B cell (primary cell): Measurements from ENCODE around the gene FAM210B. TPM values are rescaled to one million over a fixed set of nuclear protein-coding genes. Genes with fewer than 3 reads are reported as not detected.
"Not testable (repeated sequence)": the region's sequence is repeated elsewhere in the genome, so short reads cannot be mapped to it uniquely, and the experiment has no call there.

ENCODE experiments used
- ATAC-seq: fragments of 200-7000 bp; cut with Tn5 transposase; one replicate; pipeline ENCODE4 v1.10.0; 2021; ENCODE audit warnings: low read depth, mild to moderate bottlenecking, moderate number of reproducible peaks, moderate library complexity
- CTCF ChIA-PET: fragments of 350-600 bp; sonication (Branson Sonifier 250); formaldehyde crosslinking; loops from one replicate; lab custom pipeline; 2021; ENCODE audit warnings: antibody characterized with exemption, inconsistent platforms; lab: Charles Lee
- POLR2A ChIA-PET: fragments of 350-600 bp; sonication (Branson Sonifier 250); formaldehyde crosslinking; loops from one replicate; lab custom pipeline; 2021; ENCODE audit warnings: antibody characterized with exemption; lab: Charles Lee
- DNase-seq: peaks from one replicate; pipeline ENCODE4 v3.0.0; 2013
- H2AFZ ChIP-seq: 2 replicates; pipeline ENCODE4 v1.6.1; 2012; ENCODE audit warnings: mild to moderate bottlenecking, low read depth, low read length; ENCODE audit not compliant: insufficient read depth, poor library complexity, severe bottlenecking
- H3K27ac ChIP-seq, 2 donors: 1 replicate in 1 of 2; 2 replicates in 1 of 2; pipeline ENCODE4 v1.5.1; 2012 to 2013; ENCODE audit warnings: low read length in 2 of 2, mild to moderate bottlenecking in 2 of 2, moderate library complexity in 1 of 2
- H3K27me3 ChIP-seq, 4 experiments: fragments of 200-600 bp in 1 of 4; sonication (generic) in 1 of 4; replicated peaks in 1 of 4; 1 replicate in 2 of 4; 2 replicates in 2 of 4; pipeline versions ENCODE4 v1.6.1 to v1.7.0; 2013 to 2016; ENCODE audit warnings: low read length in 3 of 4, mild to moderate bottlenecking in 2 of 4, mixed read lengths in 1 of 4, moderate library complexity in 1 of 4; ENCODE audit not compliant: insufficient read depth in 4 of 4, control insufficient read depth in 3 of 4; ENCODE audit errors: control extremely low read depth in 1 of 4
- H3K36me3 ChIP-seq, 2 experiments: replicated peaks in 1 of 2; 1 replicate in 1 of 2; 2 replicates in 1 of 2; pipeline versions ENCODE4 v1.6.1 to v1.7.1; 2013; ENCODE audit warnings: low read length in 1 of 2; ENCODE audit not compliant: insufficient read depth in 2 of 2, control insufficient read depth in 1 of 2; ENCODE audit errors: control extremely low read depth in 1 of 2, extremely low read depth in 1 of 2
- H3K4me1 ChIP-seq, 2 donors: fragments of 200-600 bp in 1 of 2; sonication (generic) in 1 of 2; 1 replicate in 1 of 2; 2 replicates in 1 of 2; pipeline versions ENCODE4 v1.5.1 to v1.6.1; 2013 to 2017; ENCODE audit warnings: low read length in 2 of 2; ENCODE audit not compliant: control insufficient read depth in 2 of 2, insufficient read depth in 2 of 2
- H3K4me2 ChIP-seq: replicated peaks from 2 replicates; pipeline ENCODE3; 2012; ENCODE audit warnings: mild to moderate bottlenecking, low read depth, low read length; ENCODE audit not compliant: poor library complexity, severe bottlenecking
- H3K4me3 ChIP-seq, 5 experiments: fragments of 200-600 bp in 1 of 5; sonication (generic) in 1 of 5; 1 replicate in 3 of 5; 2 replicates in 2 of 5; pipeline versions ENCODE4 v1.5.1 to v1.7.0; 2011 to 2016; ENCODE audit warnings: low read length in 4 of 5, mild to moderate bottlenecking in 4 of 5, low read depth in 2 of 5, control low read depth in 1 of 5, moderate library complexity in 1 of 5; ENCODE audit not compliant: insufficient read depth in 1 of 5; ENCODE audit errors: control extremely low read depth in 1 of 5, extremely low read depth in 1 of 5
- H3K79me2 ChIP-seq: fragments of 200-600 bp; sonication (generic); one replicate; pipeline ENCODE4 v1.6.0; 2016; ENCODE audit warnings: low read length; ENCODE audit not compliant: control insufficient read depth, insufficient read depth
- H3K9ac ChIP-seq: fragments of 200-600 bp; sonication (generic); 2 replicates; pipeline ENCODE4 v1.6.1; 2017; ENCODE audit warnings: mild to moderate bottlenecking, low read length, moderate library complexity
- H3K9me3 ChIP-seq, 3 donors: one replicate each; pipeline versions ENCODE4 v1.6.1 to v1.7.1; 2013; ENCODE audit warnings: low read length in 2 of 3; ENCODE audit not compliant: control insufficient read depth in 2 of 3, insufficient read depth in 1 of 3; ENCODE audit errors: control extremely low read depth in 1 of 3
- H4K20me1 ChIP-seq: 2 replicates; pipeline ENCODE4 v1.6.0; 2012; ENCODE audit warnings: mild to moderate bottlenecking, low read length; ENCODE audit not compliant: insufficient read depth, control insufficient read depth, poor library complexity, severe bottlenecking
- H3K27ac Mint-ChIP-seq: one replicate; pipeline ENCODE4 v1.8.0; 2021; ENCODE audit warnings: mixed read lengths
- H3K27me3 Mint-ChIP-seq: one replicate; pipeline ENCODE4 v1.8.0; 2021; ENCODE audit warnings: mixed read lengths
- H3K4me1 Mint-ChIP-seq: one replicate; pipeline ENCODE4 v1.8.0; 2021; ENCODE audit warnings: mixed read lengths
- H3K4me3 Mint-ChIP-seq: one replicate; pipeline ENCODE4 v1.8.0; 2021; ENCODE audit warnings: mixed read lengths
- H3K9me3 Mint-ChIP-seq: one replicate; pipeline ENCODE4 v1.8.0; 2022; ENCODE audit warnings: mixed read lengths; ENCODE audit not compliant: insufficient read depth
- CTCF ChIP-seq: fragments of 200-600 bp; IDR thresholded peaks from one replicate; pipeline ENCODE4 v1.8.0; 2022; ENCODE audit warnings: antibody characterized with exemption, mild to moderate bottlenecking
- EZH2 ChIP-seq: IDR thresholded peaks from 2 replicates; pipeline ENCODE4 v1.6.1; 2012; ENCODE audit warnings: borderline replicate concordance, low read depth, mild to moderate bottlenecking, moderate library complexity, low read length; ENCODE audit not compliant: insufficient read depth, poor library complexity, severe bottlenecking
- WGBS: methylation state at CpG from one replicate; pipeline ENCODE4 v1.1.5; 2013; ENCODE audit warnings: missing lambda C conversion rate; ENCODE audit not compliant: insufficient coverage; 5-methylcytosine and 5-hydroxymethylcytosine counted together
- intact Hi-C: fragments of 100-400 bp; cut with micrococcal nuclease; formaldehyde crosslinking; loops from one replicate; pipeline ENCODE4 v1.10.0; 2022
- polyA plus RNA-seq: library from polyadenylated mRNA; depleted of rRNA; stranded (reverse); fragments of >200 nt; gene quantifications from 2 replicates; pipeline ENCODE4 v1.2.3, GENCODE V29; 2012
- total RNA-seq, 2 donors: library from RNA; stranded (reverse); fragments of 120-200 nt in 1 of 2; gene quantifications; 1 replicate in 1 of 2; 2 replicates in 1 of 2; pipeline versions ENCODE4 v1.2.3 to v1.2.4, GENCODE V29; 2013 to 2022

Gene FAM210B
- total and polyA plus RNA-seq, 2 donors (not counting 1 experiment from before 2014, with no cell fraction given) = 4.0 to 13.6 TPM

GRCh38 chr20:56388882-56389281 is 30.1 kb downstream of the FAM210B start:
- TF ChIP-seq EZH2 = no peak
- no peak for TF ChIP-seq CTCF
- ChIA-PET POLR2A (no interaction called here), CTCF (no interaction called here)
- ATAC-seq (no peak), DNase-seq (no peak)
- H3K9me3 Mint-ChIP-seq = no peaks in the 10 kb centered on the region
- no peak overlapping the region for H2AFZ ChIP-seq
- H3K27me3 Mint-ChIP-seq = no peaks in the 10 kb centered on the region
- no peaks in the 10 kb centered on the region for H3K9me3 ChIP-seq
- H3K27ac Mint-ChIP-seq = no peak overlapping the region
- peaks cover 0 to 2% of the 10 kb centered on the region in 2 experiments for H3K36me3 ChIP-seq
- no peaks in the 10 kb centered on the region for H3K27me3 ChIP-seq
- H3K4me2 ChIP-seq = no peak overlapping the region
- H3K4me3 ChIP-seq = no peak overlapping the region
- intact Hi-C loops = no loop called here
- no peak overlapping the region for H3K27ac ChIP-seq
- peaks cover 15 to 18% of the 10 kb centered on the region in 2 donors for H3K4me1 ChIP-seq
- WGBS = 98% methylated on average over 4 of the region's 4 CpGs
- no peaks in the 10 kb centered on the region for H4K20me1 ChIP-seq
- no peak overlapping the region for H3K9ac ChIP-seq
- peaks cover 34% of the 10 kb centered on the region for H3K79me2 ChIP-seq
- no peak overlapping the region for H3K4me3 Mint-ChIP-seq
- H3K4me1 Mint-ChIP-seq = peaks cover 10% of the 10 kb centered on the region

- no peak overlapping the region for H3K9ac ChIP-seq
- 91% methylated on average over 4 of the region's 4 CpGs for WGBS
- TF ChIP-seq EZH2 = no peak
- TF ChIP-seq CTCF = no peak
- H3K79me2 ChIP-seq = peaks cover 35% of the 10 kb centered on the region
- H3K4me3 ChIP-seq = no peak overlapping the region
- CTCF ChIA-PET = interaction anchor here (0.5 kb wide), 1 partner anchor 79 kb away, joined by 3 read pairs; the partner anchor contains the start of gene RTF2
- Mint-ChIP-seq H3K9me3 (no peaks in the 10 kb centered on the region), H3K4me3 (no peak overlapping the region), H3K27ac (no peak overlapping the region), H3K4me1 (peaks cover 16% of the 10 kb centered on the region), H3K27me3 (no peaks in the 10 kb centered on the region)
- H3K27ac ChIP-seq = no peak overlapping the region
- H3K9me3 ChIP-seq = no peaks in the 10 kb centered on the region
- peaks cover 16 to 21% of the 10 kb centered on the region in 2 donors for H3K4me1 ChIP-seq
- no peaks in the 10 kb centered on the region for H3K27me3 ChIP-seq
- peaks cover 0 to 2% of the 10 kb centered on the region in 2 experiments for H3K36me3 ChIP-seq
- no peak for DNase-seq
- POLR2A ChIA-PET = no interaction called here
- no peaks in the 10 kb centered on the region for H4K20me1 ChIP-seq
- intact Hi-C loops = loop anchor here (10.0 kb wide), 1 partner anchor 1325 kb away; the partner anchor contains the start of gene PMEPA1
- no peak overlapping the region for H3K4me2 ChIP-seq
- no peak overlapping the region for H2AFZ ChIP-seq
- no peak for ATAC-seq
These were observed 31.0 kb downstream of the FAM210B start for GRCh38 chr20:56389807-56390206.

- H3K27me3 Mint-ChIP-seq, H3K27ac ChIP-seq, H3K27me3 ChIP-seq, H4K20me1 ChIP-seq, ATAC-seq, CTCF ChIA-PET, DNase-seq, H3K4me3 Mint-ChIP-seq, H3K9me3 ChIP-seq, H3K4me3 ChIP-seq, H3K27ac Mint-ChIP-seq, H3K36me3 ChIP-seq, H3K9ac ChIP-seq, H2AFZ ChIP-seq, H3K4me2 ChIP-seq, H3K9me3 Mint-ChIP-seq, POLR2A ChIA-PET: not testable (repeated sequence)
- 100% methylated on average over 6 of the region's 9 CpGs for WGBS
- H3K4me1 Mint-ChIP-seq = peaks cover 18% of the 10 kb centered on the region
- intact Hi-C loops = loop anchor here (10.0 kb wide), 1 partner anchor 1324 kb away; the partner anchor contains the start of gene PMEPA1
- H3K4me1 ChIP-seq = peaks cover 16 to 21% of the 10 kb centered on the region in 2 donors
- peaks cover 36% of the 10 kb centered on the region for H3K79me2 ChIP-seq
These were observed 31.6 kb downstream of the FAM210B start for GRCh38 chr20:56390396-56390795.
